ACHN (cell line): Measurements from ENCODE around the gene COL28A1.
A peak's percentile ranks its signal among the peaks of the same experiment; 100 is the strongest.

Experiments
- DNase-seq: peaks from one replicate; pipeline ENCODE4 v3.0.0-alpha.2; 2015
- in situ Hi-C: cut with HindIII; loops from 2 replicates; pipeline ENCODE4 v1.10.0; 2017; ENCODE audit warnings: low sequenced_read_pairs, low pct_ligation_motif_present, low pct_unique_long_range_greater_than_20kb

Gene COL28A1

GRCh38 chr7:7434329-7434728 lies 101.3 kb downstream of the COL28A1 start:
- in situ Hi-C loops, result no loop called here
- DNase-seq, result no peak

GRCh38 chr7:7433811-7434210 lies 101.9 kb downstream of the COL28A1 start:
- DNase-seq, result no peak
- in situ Hi-C loops, result no loop called here

GRCh38 chr7:7432979-7433378 lies 102.7 kb downstream of the COL28A1 start:
- in situ Hi-C loops, result no loop called here
- no peak for DNase-seq

GRCh38 chr7:7428806-7429205 lies 106.9 kb downstream of the COL28A1 start:
- no peak for DNase-seq
- in situ Hi-C loops, result no loop called here

GRCh38 chr7:7427363-7427762 lies 108.3 kb downstream of the COL28A1 start:
- no peak for DNase-seq
- in situ Hi-C loops, result no loop called here

- DNase-seq, result no peak
- in situ Hi-C loops, result no loop called here
Measured at GRCh38 chr7:7426676-7427075, 109.0 kb downstream of the COL28A1 start.

- in situ Hi-C loops, result no loop called here
- DNase-seq, result no peak
Measured at GRCh38 chr7:7425321-7425720, 110.4 kb downstream of the COL28A1 start.

GRCh38 chr7:7424151-7424873 lies 111.4 kb downstream of the COL28A1 start:
- DNase-seq, result peak; percentile 84
- in situ Hi-C loops, result loop anchor here (25.0 kb wide), 1 partner anchor 113 kb away; the partner anchor contains the start of gene COL28A1

- in situ Hi-C loops, result loop anchor here (25.0 kb wide), 1 partner anchor 115 kb away; the partner anchor contains the start of gene COL28A1
- no peak for DNase-seq
Measured at GRCh38 chr7:7422641-7423040, 113.0 kb downstream of the COL28A1 start.

- in situ Hi-C loops, result loop anchor here (25.0 kb wide), 1 partner anchor 115 kb away; the partner anchor contains the start of gene COL28A1
- DNase-seq, result no peak
Measured at GRCh38 chr7:7421826-7422225, 113.8 kb downstream of the COL28A1 start.

- in situ Hi-C loops, result loop anchor here (25.0 kb wide), 1 partner anchor 118 kb away; the partner anchor contains the start of gene COL28A1
Measured at GRCh38 chr7:7418997-7419396, 116.7 kb downstream of the COL28A1 start.

GRCh38 chr7:7417851-7418250 lies 117.8 kb downstream of the COL28A1 start:
- in situ Hi-C loops, result loop anchor here (25.0 kb wide), 1 partner anchor 119 kb away; the partner anchor contains the start of gene COL28A1
- DNase-seq, result no peak

More at GRCh38 chr7:7418997-7419396, 116.7 kb downstream of the COL28A1 start:
- no peak for DNase-seq

- DNase-seq, result no peak
- in situ Hi-C loops, result loop anchor here (25.0 kb wide), 1 partner anchor 120 kb away; the partner anchor contains the start of gene COL28A1
Measured at GRCh38 chr7:7417414-7417813, 118.3 kb downstream of the COL28A1 start.

- in situ Hi-C loops, result loop anchor here (25.0 kb wide), 1 partner anchor 121 kb away; the partner anchor contains the start of gene COL28A1
- no peak for DNase-seq
Measured at GRCh38 chr7:7416031-7416858, 119.4 kb downstream of the COL28A1 start.

- DNase-seq, result no peak
- in situ Hi-C loops, result loop anchor here (25.0 kb wide), 1 partner anchor 122 kb away; the partner anchor contains the start of gene COL28A1
Measured at GRCh38 chr7:7414791-7415603, 120.7 kb downstream of the COL28A1 start.

GRCh38 chr7:7408001-7408770 lies 127.5 kb downstream of the COL28A1 start:
- in situ Hi-C loops, result loop anchor here (25.0 kb wide), 1 partner anchor 129 kb away; the partner anchor contains the start of gene COL28A1
- DNase-seq, result no peak

- in situ Hi-C loops, result loop anchor here (25.0 kb wide), 1 partner anchor 132 kb away; the partner anchor contains the start of gene COL28A1
- no peak for DNase-seq
Measured at GRCh38 chr7:7405461-7405860, 130.2 kb downstream of the COL28A1 start.
